Endothelial cell of umbilical vein (primary cell): Measurements from ENCODE around the gene NTRK2. TPM values are rescaled to one million over a fixed set of nuclear protein-coding genes. Genes with fewer than 3 reads are reported as not detected.

Experiments used
- BruUV-seq: library from RNA; stranded (reverse); fragments of 400-500 nt; replicated peaks from 2 replicates; lab custom pipeline; 2021; lab: Mats Ljungman, UMichigan
- CTCF ChIA-PET: fragments of 300-600, 350-600 bp; sonication (Branson Sonifier 250); formaldehyde crosslinking; loops from one replicate; lab custom pipeline; 2021; ENCODE audit warnings: antibody characterized with exemption, inconsistent platforms; lab: Charles Lee
- POLR2A ChIA-PET: fragments of 300-600, 350-600 bp; sonication (Branson Sonifier 250); formaldehyde crosslinking; loops from one replicate; lab custom pipeline; 2021; ENCODE audit warnings: antibody characterized with exemption, inconsistent platforms; lab: Charles Lee
- DNase-seq: peaks from one replicate; pipeline ENCODE4 v3.0.0-alpha.2; 2011; ENCODE audit warnings: low read depth, low spot score
- FAIRE-seq: peaks from 2 replicates; lab custom pipeline; 2011; peaks lifted over from hg19 to GRCh38; lab: Jason Lieb, UNC
- H2AFZ ChIP-seq: 2 replicates; pipeline ENCODE4 v1.6.0; 2012; ENCODE audit warnings: low read depth, low read length, control low read depth, inconsistent platforms
- H3K27ac ChIP-seq: 2 replicates; pipeline ENCODE4 v1.5.1; 2011; ENCODE audit warnings: low read depth, mild to moderate bottlenecking, control low read depth, low read length, moderate library complexity; ENCODE audit not compliant: insufficient read depth
- H3K27me3 ChIP-seq, 2 experiments: 2 replicates each; pipeline versions ENCODE4 v1.6.0 to v1.6.1; 2011; ENCODE audit warnings: low read length in 2 of 2, mixed read lengths in 1 of 2; ENCODE audit not compliant: control insufficient read depth in 2 of 2, insufficient read depth in 2 of 2
- H3K36me3 ChIP-seq, 2 experiments: 2 replicates in 1 of 2; 3 replicates in 1 of 2; pipeline ENCODE4 v1.5.1; 2011; ENCODE audit warnings: low read length in 2 of 2, mild to moderate bottlenecking in 1 of 2, moderate library complexity in 1 of 2; ENCODE audit not compliant: control insufficient read depth in 2 of 2, insufficient read depth in 2 of 2; ENCODE audit errors: extremely low read depth in 1 of 2
- H3K4me1 ChIP-seq: 3 replicates; pipeline ENCODE4 v1.5.1; 2011; ENCODE audit warnings: mild to moderate bottlenecking, low read length; ENCODE audit not compliant: control insufficient read depth, insufficient read depth; ENCODE audit errors: extremely low read depth
- H3K4me2 ChIP-seq: 2 replicates; pipeline ENCODE4 v1.6.1; 2011; ENCODE audit warnings: low read length, control low read depth, mixed read lengths; ENCODE audit not compliant: insufficient read depth
- H3K4me3 ChIP-seq, 3 experiments: fragments of 200-600 bp in 1 of 3; sonication (generic), shearing (Covaris generic) in 1 of 3; replicated peaks in 1 of 3; 2 replicates each; pipeline ENCODE4 v1.5.1; 2011 to 2016; ENCODE audit warnings: control low read depth in 3 of 3, low read length in 3 of 3, mild to moderate bottlenecking in 2 of 3, inconsistent platforms in 1 of 3, low read depth in 1 of 3, moderate library complexity in 1 of 3; ENCODE audit not compliant: insufficient read depth in 1 of 3
- H3K79me2 ChIP-seq: 2 replicates; pipeline ENCODE4 v1.6.0; 2012; ENCODE audit warnings: low read length, inconsistent platforms; ENCODE audit not compliant: control insufficient read depth, insufficient read depth
- H3K9ac ChIP-seq: replicated peaks from 2 replicates; pipeline ENCODE3; 2011; ENCODE audit warnings: low read length, control low read depth; ENCODE audit not compliant: insufficient read depth; ENCODE audit errors: extremely low read depth
- H3K9me1 ChIP-seq: replicated peaks from 3 replicates; pipeline ENCODE4 v1.6.0; 2011; ENCODE audit warnings: mild to moderate bottlenecking, low read length; ENCODE audit not compliant: control insufficient read depth, insufficient read depth; ENCODE audit errors: extremely low read depth
- H3K9me3 ChIP-seq: replicated peaks from 2 replicates; pipeline ENCODE4 v1.5.1; 2012; ENCODE audit warnings: low read length, inconsistent platforms; ENCODE audit not compliant: control insufficient read depth, insufficient read depth
- H4K20me1 ChIP-seq: replicated peaks from 2 replicates; pipeline ENCODE3; 2011; ENCODE audit warnings: mild to moderate bottlenecking, low read length; ENCODE audit not compliant: control insufficient read depth, insufficient read depth; ENCODE audit errors: extremely low read depth
- CTCF ChIP-seq, 2 donors: IDR thresholded peaks; 1 replicate in 1 of 2; 2 replicates in 1 of 2; pipeline ENCODE4 v1.5.1; 2011; ENCODE audit warnings: low read length in 2 of 2, mild to moderate bottlenecking in 2 of 2, moderate library complexity in 2 of 2, control low read depth in 1 of 2, inconsistent platforms in 1 of 2, low read depth in 1 of 2; ENCODE audit not compliant: insufficient read depth in 1 of 2; ENCODE audit errors: extremely low read depth in 1 of 2
- EZH2 ChIP-seq: IDR thresholded peaks from 2 replicates; pipeline ENCODE4 v1.6.1; 2012; ENCODE audit warnings: borderline replicate concordance, low read depth, mild to moderate bottlenecking, moderate library complexity, low read length, inconsistent platforms; ENCODE audit not compliant: severe bottlenecking
- FOS ChIP-seq: IDR thresholded peaks from 2 replicates; pipeline ENCODE4 v1.6.1; 2011; ENCODE audit warnings: mild to moderate bottlenecking, low read length, moderate library complexity, borderline replicate concordance; ENCODE audit not compliant: insufficient read depth
- JUN ChIP-seq: IDR thresholded peaks from 2 replicates; pipeline ENCODE4 v1.6.1; 2011; ENCODE audit warnings: borderline replicate concordance, low read depth; ENCODE audit not compliant: insufficient read length, insufficient read depth
- POLR2A ChIP-seq: IDR thresholded peaks from 2 replicates; pipeline ENCODE4 v1.6.1; 2012; ENCODE audit warnings: low read depth, mild to moderate bottlenecking, control low read depth, low read length
- POLR2AphosphoS5 ChIP-seq: IDR thresholded peaks from 2 replicates; pipeline ENCODE4 v1.6.1; 2012; ENCODE audit warnings: low read depth, mild to moderate bottlenecking, control low read depth, low read length, moderate library complexity; ENCODE audit not compliant: insufficient read depth
- dilution Hi-C: fragments of 300-500 bp; cut with MboI; formaldehyde crosslinking; loops from one replicate; pipeline ENCODE4 v1.15.0; 2019; ENCODE audit warnings: low sequenced_read_pairs; ENCODE audit not compliant: extremely low pct_ligation_motif_present
- intact Hi-C: fragments of 100-400 bp; cut with micrococcal nuclease; formaldehyde crosslinking; loops from one replicate; pipeline ENCODE4 v1.10.0; 2022
- polyA plus RNA-seq, 4 experiments: library from polyadenylated mRNA; depleted of rRNA in 3 of 4; stranded (reverse) in 3 of 4; unstranded in 1 of 4; fragments of >200 nt; gene quantifications; 2 replicates each; pipeline versions ENCODE4 v1.2.1 to v1.2.3, GENCODE V29; 2011 to 2012; ENCODE audit warnings: missing spikeins in 1 of 4
- total RNA-seq: library from RNA; stranded (reverse); gene quantifications from 2 replicates; pipeline ENCODE4 v1.2.3, GENCODE V29; 2021

NTRK2 gene
- total and polyA plus RNA-seq, 2 donors (not counting 3 experiments of a cell fraction or from before 2014, with no cell fraction given): 0.01 to 0.13 TPM

DNA sequence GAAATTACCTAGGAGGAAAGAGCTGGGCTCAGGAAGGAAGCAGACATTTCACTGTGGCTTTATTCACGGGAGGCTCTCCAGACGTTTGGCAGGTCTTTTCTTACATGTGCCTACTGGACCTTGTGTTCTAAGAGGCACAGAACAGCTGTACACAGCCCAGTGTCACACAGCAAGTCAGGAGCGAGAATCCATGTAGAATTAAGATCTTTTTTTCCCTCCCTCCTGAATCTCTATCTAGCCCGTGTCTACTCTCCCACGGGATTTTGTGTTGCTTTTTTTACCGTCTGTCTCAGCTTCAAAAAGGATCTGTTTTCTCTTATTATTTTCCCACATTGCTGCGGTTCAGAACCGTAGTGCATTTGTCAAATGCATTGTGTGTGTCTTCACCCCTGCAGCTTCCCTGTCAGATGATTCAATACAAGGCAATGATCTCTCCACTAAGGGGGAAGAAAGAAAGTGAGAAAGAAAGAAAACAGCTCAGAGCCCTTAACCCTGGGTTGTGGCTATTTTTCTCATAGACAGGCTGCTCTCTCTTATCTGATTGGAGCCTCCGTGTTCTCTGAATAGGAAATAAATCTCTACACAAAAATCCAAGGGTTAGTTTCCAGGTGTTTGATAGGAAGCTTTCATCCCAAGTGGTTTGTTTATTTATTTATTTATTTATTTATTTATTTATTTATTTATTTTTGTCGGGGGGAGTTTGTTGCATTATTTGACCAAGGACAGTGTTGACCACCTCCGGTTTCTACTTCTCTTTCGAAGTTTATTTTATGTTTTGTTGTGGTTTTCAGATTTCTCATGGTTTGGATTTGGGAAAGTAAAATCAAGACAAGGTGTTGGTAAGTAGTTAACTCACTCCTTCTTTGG lies 191.0 kb downstream of the NTRK2 start:
- Histone ChIP-seq H3K4me2 (no peak overlapping the region), H3K4me1 (peaks cover 16% of the 10 kb centered on the region), H3K9ac (no peak overlapping the region), H3K36me3 (no peaks in the 10 kb centered on the region), H3K27me3 (no peaks in the 10 kb centered on the region), H2AFZ (no peak overlapping the region), H3K9me3 (no peaks in the 10 kb centered on the region), H4K20me1 (no peaks in the 10 kb centered on the region), H3K27ac (no peak overlapping the region), H3K4me3 (no peak overlapping the region), H3K9me1 (no peaks in the 10 kb centered on the region), H3K79me2 (no peaks in the 10 kb centered on the region)
- ChIA-PET POLR2A (no interaction called here), CTCF (interaction anchor here (1.1 kb wide), 1 partner anchor 9 kb away, joined by 3 read pairs; no protein-coding TSS in a partner anchor)
- dilution Hi-C loops (no loop called here), intact Hi-C loops (no loop called here)
- FAIRE-seq (no peak), DNase-seq (no peak)
- TF ChIP-seq POLR2AphosphoS5 (no peak), CTCF (IDR thresholded peaks at IDR 0.05; ENCODE audit: extremely low read depth in 1 of 2, insufficient read depth in 1 of 2, low read depth in 1 of 2, low read length in 2 of 2) (no peak), POLR2A (no peak), JUN (no peak), FOS (no peak), EZH2 (no peak)
- no TSS peak for BruUV-seq
